CD4-positive, alpha-beta memory T cell (primary cell): ENCODE data around the gene IL17RA. TPM values are rescaled to one million over a fixed set of nuclear protein-coding genes. Genes with fewer than 3 reads are reported as not detected.

Experiments
- CTCF ChIA-PET: fragments of 350-600 bp; sonication (Branson Sonifier 250); formaldehyde crosslinking; loops from one replicate; lab custom pipeline; 2021; ENCODE audit warnings: inconsistent platforms; ENCODE audit not compliant: partially characterized antibody; lab: Charles Lee
- POLR2A ChIA-PET: fragments of 350-600 bp; sonication (Branson Sonifier 250); formaldehyde crosslinking; loops from one replicate; lab custom pipeline; 2021; ENCODE audit not compliant: partially characterized antibody; lab: Charles Lee
- DNase-seq, 5 donors: peaks; one replicate each; pipeline versions ENCODE4 v3.0.0 to v3.0.0-alpha.2; 2020 to 2022; ENCODE audit warnings: mixed read lengths in 1 of 5
- H3K27ac ChIP-seq: one replicate; pipeline ENCODE4 v1.7.0; 2013; ENCODE audit warnings: low read depth, low read length
- H3K27me3 ChIP-seq: 2 replicates; pipeline ENCODE4 v1.7.0; 2013; ENCODE audit warnings: mild to moderate bottlenecking, low read length, moderate library complexity; ENCODE audit not compliant: insufficient read depth
- H3K36me3 ChIP-seq: 2 replicates; pipeline ENCODE4 v1.7.0; 2013; ENCODE audit warnings: mild to moderate bottlenecking, low read length, moderate library complexity; ENCODE audit not compliant: insufficient read depth
- H3K4me1 ChIP-seq: 2 replicates; pipeline ENCODE4 v1.7.0; 2013; ENCODE audit warnings: mild to moderate bottlenecking, low read length, moderate library complexity; ENCODE audit not compliant: insufficient read depth
- H3K4me3 ChIP-seq, 2 donors: one replicate each; pipeline ENCODE4 v1.7.0; 2013; ENCODE audit warnings: low read length in 2 of 2, mild to moderate bottlenecking in 1 of 2
- H3K9me3 ChIP-seq, 2 donors: one replicate each; pipeline ENCODE4 v1.7.0; 2013; ENCODE audit warnings: low read length in 2 of 2, control low read depth in 1 of 2; ENCODE audit not compliant: control insufficient read depth in 1 of 2
- H3K27ac Mint-ChIP-seq, 7 donors: one replicate each; pipeline ENCODE4 v1.8.0; 2020 to 2021; ENCODE audit warnings: mixed read lengths in 7 of 7, mild to moderate bottlenecking in 6 of 7, inconsistent platforms in 3 of 7, moderate library complexity in 3 of 7
- H3K27me3 Mint-ChIP-seq, 2 donors: one replicate each; pipeline ENCODE4 v1.8.0; 2020 to 2021; ENCODE audit warnings: mixed read lengths in 2 of 2
- H3K36me3 Mint-ChIP-seq, 2 donors: one replicate each; pipeline ENCODE4 v1.8.0; 2020 to 2021; ENCODE audit warnings: mixed read lengths in 2 of 2, inconsistent platforms in 1 of 2, mild to moderate bottlenecking in 1 of 2
- H3K4me1 Mint-ChIP-seq, 4 donors: one replicate each; pipeline ENCODE4 v1.8.0; 2020 to 2021; ENCODE audit warnings: mixed read lengths in 4 of 4, mild to moderate bottlenecking in 1 of 4
- H3K4me3 Mint-ChIP-seq, 8 donors: one replicate each; pipeline ENCODE4 v1.8.0; 2020 to 2021; ENCODE audit warnings: mixed read lengths in 8 of 8, mild to moderate bottlenecking in 7 of 8, moderate library complexity in 6 of 8, inconsistent platforms in 3 of 8
- H3K9me3 Mint-ChIP-seq, 8 donors: one replicate each; pipeline ENCODE4 v1.8.0; 2020 to 2021; ENCODE audit warnings: mixed read lengths in 8 of 8, mild to moderate bottlenecking in 5 of 8, inconsistent platforms in 3 of 8, moderate library complexity in 1 of 8
- intact Hi-C: fragments of 100-400 bp; cut with micrococcal nuclease; formaldehyde crosslinking; loops from one replicate; pipeline ENCODE4 v1.15.1; 2023
- polyA plus RNA-seq, 2 donors: library from polyadenylated mRNA; unstranded; fragments of 300-500 nt; fragmentation: Illumina TruSeq; gene quantifications; one replicate each; pipeline ENCODE4 v1.2.3, GENCODE V29; 2021
- total RNA-seq, 2 experiments: library from RNA; stranded (reverse); gene quantifications; one replicate each; pipeline ENCODE4 v1.2.3, GENCODE V29; 2021

Gene IL17RA
- total and polyA plus RNA-seq, 4 experiments from 2014 or later: 19.8 to 77.2 (median 55.7) TPM

GRCh38 chr22:17047656-17048055, 37.1 kb upstream of the IL17RA start:
- H3K9me3 Mint-ChIP-seq: no peaks in the 10 kb centered on the region
- peaks cover 3 to 7% of the 10 kb centered on the region in 2 donors for H3K27me3 Mint-ChIP-seq
- H3K27ac Mint-ChIP-seq: no peak overlapping the region
- no peaks in the 10 kb centered on the region for H3K36me3 Mint-ChIP-seq
- ChIA-PET CTCF (interaction anchor here (4.8 kb wide), 1 partner anchor 10 kb away, joined by 19 read pairs; no protein-coding TSS in a partner anchor), POLR2A (no interaction called here)
- Histone ChIP-seq H3K4me1 (no peaks in the 10 kb centered on the region), H3K36me3 (no peaks in the 10 kb centered on the region), H3K27ac (no peak overlapping the region), H3K9me3 (no peaks in the 10 kb centered on the region), H3K4me3 (no peak overlapping the region), H3K27me3 (no peaks in the 10 kb centered on the region)
- no peak for DNase-seq
- intact Hi-C loops: no loop called here
- no peaks in the 10 kb centered on the region for H3K4me1 Mint-ChIP-seq
- no peak overlapping the region for H3K4me3 Mint-ChIP-seq

GRCh38 chr22:17056058-17056457, 28.7 kb upstream of the IL17RA start:
- H3K4me3 Mint-ChIP-seq: no peak overlapping the region
- H3K9me3 Mint-ChIP-seq: no peaks in the 10 kb centered on the region
- H3K36me3 ChIP-seq: no peaks in the 10 kb centered on the region
- ChIA-PET CTCF (no interaction called here), POLR2A (no interaction called here)
- no peaks in the 10 kb centered on the region for H3K9me3 ChIP-seq
- H3K27ac ChIP-seq: no peak overlapping the region
- intact Hi-C loops: no loop called here
- no peaks in the 10 kb centered on the region for H3K27me3 ChIP-seq
- peaks cover 3 to 6% of the 10 kb centered on the region in 2 donors for H3K27me3 Mint-ChIP-seq
- H3K4me3 ChIP-seq: no peak overlapping the region
- H3K27ac Mint-ChIP-seq: no peak overlapping the region
- H3K4me1 Mint-ChIP-seq: peaks cover 0 to 5% (median 3%) of the 10 kb centered on the region in 4 donors
- no peak for DNase-seq
- no peaks in the 10 kb centered on the region for H3K36me3 Mint-ChIP-seq
- H3K4me1 ChIP-seq: no peaks in the 10 kb centered on the region

DNA sequence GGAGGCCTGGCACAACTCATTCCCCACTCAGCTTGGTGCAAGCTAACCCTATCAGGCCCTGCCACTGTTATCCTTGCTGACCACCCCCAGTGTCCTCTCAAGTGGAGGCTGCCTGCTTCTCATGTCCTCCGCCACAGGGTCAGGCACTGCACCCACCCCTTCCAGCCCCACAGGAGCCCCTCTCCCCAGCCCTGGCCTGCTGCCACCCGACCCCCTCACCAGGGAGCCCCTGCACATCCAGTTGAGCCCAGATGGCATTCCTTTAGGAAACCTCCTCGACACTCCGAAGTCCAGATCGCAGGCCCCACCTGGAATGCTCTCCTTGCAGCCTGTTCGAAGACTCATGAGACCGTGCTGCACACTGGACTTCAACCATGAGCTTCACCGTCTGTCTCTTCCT, 28.0 kb upstream of the IL17RA start:
- Histone ChIP-seq H3K4me1 (no peaks in the 10 kb centered on the region), H3K9me3 (no peaks in the 10 kb centered on the region), H3K4me3 (no peak overlapping the region), H3K27me3 (no peaks in the 10 kb centered on the region), H3K36me3 (no peaks in the 10 kb centered on the region), H3K27ac (no peak overlapping the region)
- Mint-ChIP-seq H3K4me3 (no peak overlapping the region), H3K4me1 (peaks cover 0 to 5% (median 3%) of the 10 kb centered on the region in 4 donors), H3K36me3 (no peaks in the 10 kb centered on the region), H3K27me3 (peaks cover 4 to 10% of the 10 kb centered on the region in 2 donors), H3K27ac (no peak overlapping the region), H3K9me3 (no peaks in the 10 kb centered on the region)
- POLR2A ChIA-PET: no interaction called here
- intact Hi-C loops: no loop called here
- DNase-seq: no peak
- CTCF ChIA-PET: interaction anchor here (0.8 to 2.8 kb wide), 6 partner anchors 8 to 445 kb away, joined by 3 to 36 read pairs (median 8); no protein-coding TSS in a partner anchor

- intact Hi-C loops: no loop called here
- Histone ChIP-seq H3K27me3 (no peaks in the 10 kb centered on the region), H3K4me3 (no peak overlapping the region), H3K9me3 (no peaks in the 10 kb centered on the region), H3K4me1 (no peaks in the 10 kb centered on the region), H3K36me3 (no peaks in the 10 kb centered on the region), H3K27ac (no peak overlapping the region)
- peak in 4 of 5 donors; percentile 28 to 44 (median 33) for DNase-seq
- H3K27me3 Mint-ChIP-seq: peaks cover 6 to 12% of the 10 kb centered on the region in 2 donors
- POLR2A ChIA-PET: interaction anchor here (0.6 kb wide), 1 partner anchor 135 kb away, joined by 5 read pairs; no protein-coding TSS in a partner anchor
- H3K4me1 Mint-ChIP-seq: peaks cover 0 to 5% (median 3%) of the 10 kb centered on the region in 4 donors
- peak overlapping the region in 2 of 7 donors; percentile 56 to 74 for H3K27ac Mint-ChIP-seq
- H3K9me3 Mint-ChIP-seq: no peaks in the 10 kb centered on the region
- H3K36me3 Mint-ChIP-seq: no peaks in the 10 kb centered on the region
- no peak overlapping the region for H3K4me3 Mint-ChIP-seq
- CTCF ChIA-PET: interaction anchor here (0.7 to 2.8 kb wide), 22 partner anchors 10 to 447 kb away, joined by 3 to 36 read pairs (median 4); no protein-coding TSS in a partner anchor
These were observed 26.6 kb upstream of the IL17RA start for GRCh38 chr22:17057959-17058814.

DNA sequence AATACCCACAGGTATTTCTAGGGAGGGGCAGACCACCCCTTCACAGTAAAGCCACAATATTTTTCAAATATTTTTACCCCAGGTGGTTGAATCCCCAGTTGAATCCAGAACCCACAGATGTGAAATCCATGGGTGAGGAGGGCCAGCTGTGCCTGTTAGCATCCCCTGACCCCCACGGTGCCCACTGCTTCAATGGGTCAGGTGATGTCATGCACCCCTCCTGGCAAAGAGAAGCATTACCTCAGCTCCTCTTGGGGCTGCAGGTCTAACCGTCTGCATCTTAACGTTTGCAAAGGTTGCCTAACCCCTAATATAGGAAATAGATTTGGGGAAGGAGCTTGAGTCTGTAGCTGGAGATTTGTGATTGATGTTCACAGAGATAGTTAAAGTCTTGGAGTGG, 24.7 kb upstream of the IL17RA start:
- no peak overlapping the region for H3K4me3 Mint-ChIP-seq
- ChIA-PET POLR2A (no interaction called here), CTCF (no interaction called here)
- Histone ChIP-seq H3K36me3 (no peaks in the 10 kb centered on the region), H3K4me1 (no peaks in the 10 kb centered on the region), H3K4me3 (no peak overlapping the region), H3K27ac (no peak overlapping the region), H3K27me3 (no peaks in the 10 kb centered on the region), H3K9me3 (no peaks in the 10 kb centered on the region)
- no peaks in the 10 kb centered on the region for H3K9me3 Mint-ChIP-seq
- DNase-seq: no peak
- H3K27me3 Mint-ChIP-seq: peaks cover 6 to 12% of the 10 kb centered on the region in 2 donors
- no peak overlapping the region for H3K27ac Mint-ChIP-seq
- intact Hi-C loops: no loop called here
- peaks cover 0 to 8% (median 5%) of the 10 kb centered on the region in 4 donors for H3K4me1 Mint-ChIP-seq
- H3K36me3 Mint-ChIP-seq: no peaks in the 10 kb centered on the region

- Histone ChIP-seq H3K27me3 (no peaks in the 10 kb centered on the region), H3K27ac (no peak overlapping the region), H3K9me3 (no peaks in the 10 kb centered on the region), H3K4me3 (no peak overlapping the region), H3K36me3 (no peaks in the 10 kb centered on the region), H3K4me1 (no peaks in the 10 kb centered on the region)
- no peak overlapping the region for H3K27ac Mint-ChIP-seq
- no peak for DNase-seq
- POLR2A ChIA-PET: no interaction called here
- H3K4me3 Mint-ChIP-seq: no peak overlapping the region
- H3K27me3 Mint-ChIP-seq: peaks cover 8 to 12% of the 10 kb centered on the region in 2 donors
- CTCF ChIA-PET: interaction anchor here (1.5 to 1.9 kb wide), 2 partner anchors 11 to 438 kb away, joined by 3 to 5 read pairs; no protein-coding TSS in a partner anchor
- no peaks in the 10 kb centered on the region for H3K36me3 Mint-ChIP-seq
- peaks cover 0 to 4% (median 1%) of the 10 kb centered on the region in 4 donors for H3K4me1 Mint-ChIP-seq
- H3K9me3 Mint-ChIP-seq: no peaks in the 10 kb centered on the region
- intact Hi-C loops: no loop called here
These were observed 21.2 kb upstream of the IL17RA start for GRCh38 chr22:17063411-17064106.
